ENCODE results near the gene FAM168A.

GRCh38 chr11:73365352-73366264 is 232.3 kb downstream of the FAM168A start:
- no peak for TF ChIP-seq CTCF (IDR thresholded peaks at IDR 0.05; ENCODE audit: low read depth, low read length, missing input control)
- TF ChIP-seq RXRA (IDR thresholded peaks at IDR 0.05): no peak
- no peak for TF ChIP-seq REST (IDR thresholded peaks at IDR 0.05)
- TF ChIP-seq JUND (IDR thresholded peaks at IDR 0.05): no peak
- TF ChIP-seq RAD21 (IDR thresholded peaks at IDR 0.05): no peak
- no peak for TF ChIP-seq TAF1 (conservative IDR thresholded peaks at IDR 0.05)
- no peak for TF ChIP-seq YY1 (IDR thresholded peaks at IDR 0.05)
- no peak for TF ChIP-seq MAX (IDR thresholded peaks at IDR 0.05)
- no peak for TF ChIP-seq SP1 (IDR thresholded peaks at IDR 0.05)
- TF ChIP-seq HNF4A (conservative IDR thresholded peaks at IDR 0.05): no peak
- no peak for TF ChIP-seq NR2F2 (IDR thresholded peaks at IDR 0.05)

All from liver (tissue), 3 donors.